Right forelimb (tissue), 1 donor: Measurements from ENCODE around the gene SEMA6B.
"Not testable (repeated sequence)": the region's sequence is repeated elsewhere in the genome, so short reads cannot be mapped to it uniquely, and the experiment has no call there.

Source experiments
- DNase-seq: peaks from one replicate; pipeline ENCODE4 v3.0.0-alpha.2; 2018

The SEMA6B gene

DNA sequence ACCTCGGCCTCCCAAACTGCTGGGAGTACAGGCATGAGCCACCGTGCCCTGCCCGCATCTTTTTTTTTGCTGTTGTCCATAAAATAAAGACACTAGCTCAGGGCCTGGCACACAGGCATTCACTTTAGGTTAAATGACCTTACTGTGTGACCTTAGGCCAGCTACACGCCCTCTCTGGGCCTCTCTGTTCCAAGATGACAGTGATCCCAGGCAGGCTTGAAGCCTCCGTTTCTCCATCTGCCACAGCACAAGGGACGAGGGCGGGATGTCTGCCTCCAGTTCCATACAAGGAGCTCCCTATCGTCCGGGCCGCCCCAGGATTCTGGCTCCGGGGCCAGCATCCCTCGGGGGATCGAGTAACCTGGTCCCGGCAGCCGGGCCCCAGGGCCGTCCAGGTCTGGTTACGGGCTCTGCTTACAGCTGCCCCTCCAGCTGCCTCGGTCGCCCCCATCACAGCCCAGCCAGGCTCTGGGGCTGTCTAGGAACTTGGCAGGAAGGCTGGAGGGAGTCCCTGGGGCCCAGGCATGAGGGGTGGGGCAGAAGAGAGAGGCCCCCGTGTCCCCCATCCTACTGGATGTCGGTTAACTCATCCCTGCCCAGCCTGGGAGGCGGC, 11.9 kb upstream of the SEMA6B start:
- DNase-seq: no peak

- DNase-seq: no peak
These were observed 11.4 kb upstream of the SEMA6B start for GRCh38 chr19:4570916-4571304.

DNA sequence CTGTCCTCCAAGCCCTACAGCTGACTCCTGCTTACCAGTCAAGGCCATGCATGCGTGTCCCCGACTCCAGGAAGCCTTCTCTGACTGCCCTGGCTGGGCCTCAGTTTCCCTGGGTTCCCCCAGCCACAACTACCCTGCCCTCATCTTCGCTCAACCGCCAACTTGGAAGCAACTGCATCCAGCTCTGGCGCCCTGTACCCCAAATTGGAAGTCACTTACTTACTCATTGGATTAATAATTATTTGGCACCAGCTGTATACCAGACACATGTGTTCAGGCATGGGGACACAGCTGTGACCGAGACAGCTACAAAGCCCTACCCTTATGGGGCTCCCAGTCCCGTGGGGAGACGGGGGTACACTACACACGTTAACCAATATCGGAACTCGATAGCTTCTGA, 10.9 kb upstream of the SEMA6B start:
- DNase-seq: no peak

- DNase-seq: no peak
These were observed 9.4 kb upstream of the SEMA6B start for GRCh38 chr19:4568886-4569285.

- DNase-seq: no peak
These were observed 8.1 kb upstream of the SEMA6B start for GRCh38 chr19:4567584-4568071.

GRCh38 chr19:4566402-4567051, 7.0 kb upstream of the SEMA6B start:
- DNase-seq: no peak

DNA sequence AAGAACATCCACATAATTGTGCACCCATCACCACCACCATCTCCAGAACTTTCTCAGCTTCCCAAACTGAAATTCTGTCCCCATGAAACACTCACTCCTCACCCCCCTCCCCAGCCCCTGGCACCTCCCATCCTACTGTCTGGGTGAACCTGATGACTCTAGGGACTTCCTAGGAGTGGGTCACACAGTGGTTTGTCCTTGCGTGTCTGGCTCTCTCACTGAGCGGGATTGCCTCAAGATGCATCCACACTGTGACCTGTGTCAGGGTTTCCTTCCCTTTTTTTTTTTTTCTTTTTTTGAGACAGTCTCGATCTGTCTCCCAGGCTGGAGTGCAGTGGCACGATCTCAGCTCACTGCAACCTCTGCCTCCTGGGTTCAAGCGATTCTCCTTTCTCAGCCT, 4.1 kb upstream of the SEMA6B start:
- not testable (repeated sequence) for DNase-seq

GRCh38 chr19:4562085-4562484, 2.6 kb upstream of the SEMA6B start:
- not testable (repeated sequence) for DNase-seq

GRCh38 chr19:4557971-4558941, 1.2 kb downstream of the SEMA6B start:
- no peak for DNase-seq

GRCh38 chr19:4557144-4557970, 2.1 kb downstream of the SEMA6B start:
- no peak for DNase-seq

GRCh38 chr19:4556597-4557127, 2.8 kb downstream of the SEMA6B start:
- no peak for DNase-seq

DNA sequence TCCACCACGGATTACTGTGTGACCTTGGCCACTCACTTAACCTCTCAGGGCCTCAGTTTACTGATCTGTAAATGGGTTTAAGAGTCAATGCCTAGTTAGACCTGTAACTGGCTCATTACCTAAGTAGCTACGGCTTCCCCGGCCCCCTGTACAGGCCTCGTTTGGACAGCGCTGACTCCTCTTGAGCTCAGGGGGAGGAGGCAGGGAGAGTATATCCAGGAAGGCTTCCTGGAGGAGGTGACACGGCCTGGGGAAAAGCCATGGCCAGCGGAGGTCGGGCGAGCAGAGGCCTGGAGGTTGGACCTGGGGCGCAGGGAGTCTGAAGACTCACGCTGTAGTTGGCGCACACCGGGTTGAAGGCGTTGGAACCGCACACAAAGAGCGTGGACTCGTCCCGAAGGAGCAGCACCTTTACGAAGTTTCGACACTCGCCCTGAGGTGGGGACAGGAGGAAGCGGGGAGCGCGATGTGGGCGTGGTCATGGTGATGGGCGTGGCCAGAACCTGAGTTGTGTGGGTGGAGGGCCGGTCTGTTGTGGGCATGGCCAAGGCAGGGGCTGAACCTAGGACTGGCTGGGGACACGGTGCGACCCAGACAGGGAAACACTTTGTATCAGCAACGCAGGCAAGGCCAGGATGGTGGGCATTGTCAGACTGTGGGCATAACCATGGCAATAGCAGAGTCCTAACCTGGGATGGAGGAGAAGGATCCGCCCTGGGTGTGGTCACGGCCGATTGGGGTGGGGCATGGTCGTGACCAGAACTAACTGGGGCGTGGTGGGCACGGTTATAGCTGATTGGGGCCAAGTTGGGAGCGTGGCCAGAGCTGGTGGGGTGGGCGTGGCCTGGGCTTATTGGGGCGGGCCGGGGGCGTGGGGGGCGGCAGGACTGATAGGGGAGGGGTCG, 3.6 kb downstream of the SEMA6B start:
- DNase-seq: no peak

DNA sequence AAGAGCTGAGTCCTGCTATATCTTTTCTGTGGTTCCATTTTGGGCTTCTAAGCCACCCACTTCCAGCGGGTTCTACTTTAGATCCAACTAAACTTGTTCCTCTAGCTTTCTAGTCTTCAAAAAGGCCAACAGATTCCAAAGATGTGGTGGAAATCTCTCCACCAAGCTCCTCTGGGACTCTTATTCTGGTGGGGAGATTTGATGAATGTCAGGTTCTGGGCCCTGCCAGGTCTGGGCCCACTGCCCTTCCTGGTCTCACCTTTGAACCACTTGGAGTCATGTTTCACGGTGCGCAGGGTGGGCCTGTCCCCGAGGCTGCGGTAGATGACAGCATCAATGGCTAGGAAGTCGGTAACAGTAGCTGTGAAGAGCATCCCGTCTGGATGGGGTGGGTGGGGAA, 4.8 kb downstream of the SEMA6B start:
- DNase-seq: no peak

GRCh38 chr19:4553775-4554174, 5.7 kb downstream of the SEMA6B start:
- DNase-seq: no peak

DNA sequence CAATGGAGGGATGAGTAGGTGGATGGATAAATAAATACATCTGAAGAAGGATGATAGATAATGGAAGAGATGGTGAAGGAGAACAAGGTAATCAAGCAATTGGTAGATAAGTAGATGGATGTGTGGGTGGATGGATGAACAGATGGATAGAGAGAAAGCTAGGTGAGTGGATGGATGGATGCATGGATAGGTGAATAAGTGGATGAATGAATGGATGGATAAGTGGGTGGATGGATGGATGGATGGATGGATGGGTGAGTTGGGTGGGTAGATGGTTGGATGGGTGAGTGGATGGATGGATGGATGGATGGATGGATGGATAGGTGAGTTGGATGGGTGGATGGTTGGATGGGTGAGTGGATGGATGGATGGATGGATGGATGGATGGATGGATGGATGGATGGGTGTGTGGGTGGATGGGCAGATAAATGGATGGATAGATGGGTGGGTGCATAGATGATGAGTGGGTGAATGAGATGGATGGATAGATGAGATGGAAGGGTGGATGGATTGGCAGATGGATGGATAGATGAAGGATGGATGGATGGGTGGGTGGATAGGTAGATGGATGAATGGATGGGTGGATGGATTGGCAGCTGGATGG, 6.3 kb downstream of the SEMA6B start:
- no peak for DNase-seq

DNA sequence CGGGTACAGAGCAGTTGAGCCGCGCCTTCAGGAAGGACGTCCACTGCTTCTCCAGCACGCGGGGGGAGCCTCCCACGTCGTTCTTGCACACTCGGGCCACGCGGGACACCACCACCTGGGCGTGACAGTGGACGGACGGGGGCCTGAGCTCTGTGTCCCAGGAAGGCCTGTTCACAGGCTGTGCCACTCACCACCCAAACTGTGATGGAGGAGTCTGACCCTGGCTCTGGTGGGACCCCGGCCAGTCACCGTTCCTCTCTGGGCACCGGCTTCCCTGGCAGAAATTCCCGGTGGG, 7.0 kb downstream of the SEMA6B start:
- DNase-seq: no peak

- DNase-seq: no peak
These were observed 8.9 kb downstream of the SEMA6B start for GRCh38 chr19:4550479-4551050.

GRCh38 chr19:4550018-4550417, 9.5 kb downstream of the SEMA6B start:
- no peak for DNase-seq

GRCh38 chr19:4548238-4548584, 11.3 kb downstream of the SEMA6B start:
- DNase-seq: no peak

GRCh38 chr19:4547303-4548237, 11.9 kb downstream of the SEMA6B start:
- DNase-seq: no peak
